ENCODE data around the gene GRIN2A.
"Not testable (repeated sequence)": the region's sequence is repeated elsewhere in the genome, so short reads cannot be mapped to it uniquely, and the experiment has no call there.

The GRIN2A gene

DNA sequence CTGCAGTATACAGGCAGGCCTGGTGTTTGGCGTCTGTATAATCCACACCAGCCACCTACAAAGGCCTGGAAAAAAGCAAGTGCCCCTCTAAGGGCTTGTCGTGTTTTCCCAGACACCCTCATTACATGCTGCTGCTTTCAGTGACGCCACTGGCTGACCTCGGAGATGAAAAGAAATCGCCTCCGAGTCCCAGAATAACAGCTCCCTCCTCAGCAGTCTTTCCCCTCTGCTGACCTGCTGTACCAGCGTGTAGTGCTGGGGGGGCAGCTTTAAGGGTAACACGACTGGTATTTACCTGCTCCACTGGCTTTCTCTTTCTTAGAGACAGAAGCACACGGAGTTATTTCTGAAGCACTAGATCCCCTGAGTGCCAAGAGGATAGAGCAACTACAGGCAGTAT, 296.8 kb downstream of the GRIN2A start:
- TF ChIP-seq, protein P1, sequence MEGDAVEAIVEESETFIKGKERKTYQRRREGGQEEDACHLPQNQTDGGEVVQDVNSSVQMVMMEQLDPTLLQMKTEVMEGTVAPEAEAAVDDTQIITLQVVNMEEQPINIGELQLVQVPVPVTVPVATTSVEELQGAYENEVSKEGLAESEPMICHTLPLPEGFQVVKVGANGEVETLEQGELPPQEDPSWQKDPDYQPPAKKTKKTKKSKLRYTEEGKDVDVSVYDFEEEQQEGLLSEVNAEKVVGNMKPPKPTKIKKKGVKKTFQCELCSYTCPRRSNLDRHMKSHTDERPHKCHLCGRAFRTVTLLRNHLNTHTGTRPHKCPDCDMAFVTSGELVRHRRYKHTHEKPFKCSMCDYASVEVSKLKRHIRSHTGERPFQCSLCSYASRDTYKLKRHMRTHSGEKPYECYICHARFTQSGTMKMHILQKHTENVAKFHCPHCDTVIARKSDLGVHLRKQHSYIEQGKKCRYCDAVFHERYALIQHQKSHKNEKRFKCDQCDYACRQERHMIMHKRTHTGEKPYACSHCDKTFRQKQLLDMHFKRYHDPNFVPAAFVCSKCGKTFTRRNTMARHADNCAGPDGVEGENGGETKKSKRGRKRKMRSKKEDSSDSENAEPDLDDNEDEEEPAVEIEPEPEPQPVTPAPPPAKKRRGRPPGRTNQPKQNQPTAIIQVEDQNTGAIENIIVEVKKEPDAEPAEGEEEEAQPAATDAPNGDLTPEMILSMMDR (conservative IDR thresholded peaks at IDR 0.05; ENCODE audit: low read depth, low read length), result no peak
- H3K4me3 ChIP-seq (ENCODE audit: low read depth, low read length), result no peak overlapping the region

DNA sequence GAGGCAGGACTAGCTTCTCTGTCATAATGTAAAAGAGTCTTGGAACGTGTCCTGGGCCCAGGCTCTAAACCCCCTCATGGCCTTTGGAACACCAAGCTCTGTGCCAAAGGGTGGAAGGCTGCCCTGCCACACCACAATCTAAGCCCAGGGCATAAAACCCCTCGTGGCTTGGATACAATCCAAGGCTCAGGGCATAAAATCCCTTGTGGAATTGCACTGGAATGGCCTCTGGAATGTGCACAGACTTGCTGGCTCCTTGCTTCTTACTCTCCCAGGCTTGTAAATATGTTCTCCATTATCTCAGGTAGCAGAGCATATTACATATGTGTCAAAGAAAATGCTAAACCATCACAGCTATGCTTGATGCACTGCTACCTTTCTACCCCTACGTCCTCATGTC, 306.2 kb downstream of the GRIN2A start:
- DNase-seq (ENCODE audit: low read depth); H3K4me3 ChIP-seq (ENCODE audit: low read depth, low read length): not testable (repeated sequence)

More for the DNA sequence above, 296.8 kb downstream of the GRIN2A start:
- no peak for DNase-seq (ENCODE audit: low read depth)

DNA sequence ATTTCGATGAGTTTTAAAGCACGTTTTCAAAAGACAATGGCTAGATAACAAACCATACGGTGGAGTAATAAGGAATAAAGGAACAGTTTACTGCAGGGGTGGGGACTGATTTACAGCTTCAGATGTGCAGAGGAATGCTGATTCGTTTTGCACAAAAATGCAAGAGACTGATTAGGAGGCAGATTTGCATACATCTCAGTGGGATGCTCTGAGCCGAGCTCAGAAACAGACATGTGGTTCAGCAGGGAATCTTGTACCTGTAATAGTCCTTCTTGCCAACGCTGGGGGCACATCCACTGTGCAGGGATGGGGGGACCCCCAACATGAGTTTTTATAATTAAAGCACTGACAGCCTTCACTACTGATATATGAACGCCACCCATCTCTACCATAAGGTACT, 308.0 kb downstream of the GRIN2A start:
- TF ChIP-seq, protein P1 (conservative IDR thresholded peaks at IDR 0.05; ENCODE audit: low read depth, low read length), result no peak
- DNase-seq (ENCODE audit: low read depth), result no peak

DNA sequence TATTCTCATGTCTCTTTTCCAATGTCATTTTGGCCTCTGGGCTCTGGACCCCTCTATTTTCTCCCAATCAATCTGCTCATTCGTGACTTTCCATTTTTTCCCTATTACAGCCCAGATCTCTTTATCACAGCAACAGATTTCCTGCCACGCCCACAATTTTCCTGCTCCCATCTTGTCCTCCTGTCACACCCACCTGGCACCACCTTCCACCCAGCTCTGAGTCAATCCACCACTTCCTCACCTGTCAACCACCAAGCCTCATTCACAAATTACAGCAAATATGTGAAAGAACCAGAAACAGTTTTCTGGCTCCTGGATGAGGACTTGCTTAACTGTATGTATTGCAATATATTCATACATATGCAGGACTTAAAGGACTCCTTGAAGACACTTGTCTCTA, 311.3 kb downstream of the GRIN2A start:
- no peak overlapping the region for H3K4me3 ChIP-seq (ENCODE audit: low read depth, low read length)
- TF ChIP-seq, protein P1 (conservative IDR thresholded peaks at IDR 0.05; ENCODE audit: low read depth, low read length), result no peak
- DNase-seq (ENCODE audit: low read depth), result no peak

More for the DNA sequence above, 308.0 kb downstream of the GRIN2A start:
- no peak overlapping the region for H3K4me3 ChIP-seq (ENCODE audit: low read depth, low read length)

DNA sequence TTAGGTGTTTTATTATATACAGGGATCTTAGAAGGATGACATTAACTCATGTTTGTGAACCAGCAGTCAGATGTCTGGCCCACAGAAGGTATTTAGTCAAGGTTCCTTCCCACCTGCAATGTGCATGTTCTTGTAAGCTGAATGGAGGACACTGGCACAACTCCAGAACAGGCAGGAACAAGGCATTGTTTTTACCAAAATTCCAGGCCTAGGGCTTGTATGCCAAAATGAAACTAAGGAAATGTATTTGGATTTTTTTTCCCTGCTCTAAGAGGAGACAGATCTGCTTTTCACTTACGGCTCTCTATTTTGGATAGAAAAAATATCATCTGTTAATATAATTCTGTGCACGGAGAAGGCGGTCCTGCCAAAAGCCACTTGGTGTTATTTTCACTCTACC, 312.5 kb downstream of the GRIN2A start:
- no peak overlapping the region for H3K4me3 ChIP-seq (ENCODE audit: low read depth, low read length)
- DNase-seq (ENCODE audit: low read depth), result no peak
- TF ChIP-seq, protein P1 (conservative IDR thresholded peaks at IDR 0.05; ENCODE audit: low read depth, low read length), result no peak

DNA sequence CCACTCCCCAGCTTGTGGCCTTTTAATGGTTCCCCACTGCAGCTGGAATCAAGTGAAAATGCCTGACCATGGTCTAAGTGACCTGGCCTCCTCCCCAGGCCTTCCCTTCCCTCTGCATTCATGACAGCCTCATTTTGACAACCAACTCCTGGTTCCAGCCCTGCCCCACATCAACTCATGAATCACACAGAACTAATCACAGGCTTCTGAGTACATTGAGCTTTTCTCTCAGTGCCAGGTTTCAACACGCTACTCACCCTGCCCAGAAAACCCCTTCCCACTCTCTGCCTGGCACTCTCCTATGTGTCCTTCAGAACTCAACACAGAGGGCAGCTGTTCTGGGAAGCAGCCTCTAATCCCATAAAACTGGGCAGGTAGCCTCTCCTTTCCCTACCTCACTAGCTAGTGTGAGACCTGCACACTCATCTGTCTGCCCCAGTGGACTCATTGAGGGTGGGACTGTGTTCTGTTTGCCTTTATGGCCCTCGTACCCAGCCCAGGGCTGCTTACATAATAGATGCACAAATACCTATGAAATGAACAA, 313.6 kb downstream of the GRIN2A start:
- TF ChIP-seq, protein P1 (conservative IDR thresholded peaks at IDR 0.05; ENCODE audit: low read depth, low read length), result no peak
- H3K4me3 ChIP-seq (ENCODE audit: low read depth, low read length), result no peak overlapping the region
- DNase-seq (ENCODE audit: low read depth), result no peak

DNA sequence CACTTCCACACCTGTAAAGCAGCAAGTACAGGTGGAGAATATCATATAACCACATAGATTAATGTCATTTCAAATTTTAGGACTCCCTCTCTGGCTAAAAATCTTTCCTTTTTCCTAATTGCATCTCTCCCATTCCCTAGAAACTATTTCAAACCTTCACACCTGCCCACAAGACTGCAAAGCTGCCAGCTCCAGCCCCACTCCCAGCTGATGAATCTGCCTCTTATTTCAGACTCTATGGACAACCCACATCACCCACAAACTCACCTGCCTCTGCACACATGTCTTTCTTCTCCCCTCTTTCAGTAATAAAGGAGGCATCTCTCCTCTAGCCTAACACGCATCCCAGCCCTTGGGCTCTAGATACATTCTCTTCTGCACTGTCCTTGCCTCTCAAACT, 315.1 kb downstream of the GRIN2A start:
- TF ChIP-seq, protein P1 (conservative IDR thresholded peaks at IDR 0.05; ENCODE audit: low read depth, low read length), result no peak
- DNase-seq (ENCODE audit: low read depth), result no peak
- H3K4me3 ChIP-seq (ENCODE audit: low read depth, low read length), result no peak overlapping the region

Data from choroid plexus epithelial cell (primary cell).